HepG2 (cell line): Measurements from ENCODE around the gene C3orf18. TPM values are rescaled to one million over a fixed set of nuclear protein-coding genes. Genes with fewer than 3 reads are reported as not detected.

ENCODE experiments used
- ATAC-seq: fragments of 200-7000 bp; cut with Tn5 transposase; 3 replicates; pipeline ENCODE4 v1.9.1; 2020; ENCODE audit warnings: mild to moderate bottlenecking, moderate library complexity
- BruUV-seq: library from RNA; stranded (reverse); fragments of 400-500 nt; replicated peaks from 2 replicates; lab custom pipeline; 2021; lab: Mats Ljungman, UMichigan
- CTCF ChIA-PET: fragments of 300-600 bp; formaldehyde crosslinking; extraction: SDS; loops from one replicate; lab custom pipeline; 2021; ENCODE audit warnings: low total read pairs, inconsistent platforms, low intra/inter-chr PET ratio; lab: Yijun Ruan, JAX
- POLR2A ChIA-PET: fragments of 350-600 bp; sonication (Branson Sonifier 250); formaldehyde crosslinking; loops from one replicate; lab custom pipeline; 2020; ENCODE audit warnings: antibody characterized with exemption, inconsistent platforms; lab: Yijun Ruan, JAX
- DNase-seq: peaks from one replicate; pipeline ENCODE4 v3.0.0-alpha.2; 2015; ENCODE audit warnings: low spot score
- FAIRE-seq: peaks from 3 replicates; lab custom pipeline; 2011; peaks lifted over from hg19 to GRCh38; lab: Jason Lieb, UNC
- H2AFZ ChIP-seq: one replicate; pipeline ENCODE4 v1.6.1; 2011; ENCODE audit warnings: low read length, inconsistent platforms
- H3K27ac ChIP-seq: fragments of 300-600 bp; 3 replicates; pipeline ENCODE4 v1.8.0; 2011; ENCODE audit warnings: mixed run types, mild to moderate bottlenecking, mixed read lengths, low read length, inconsistent platforms; ENCODE audit not compliant: insufficient read depth; ENCODE audit errors: extremely low read length
- H3K27me3 ChIP-seq, 2 experiments: fragments of 200-600 bp in 1 of 2; 2 replicates in 1 of 2; 3 replicates in 1 of 2; pipeline versions ENCODE4 v1.6.0 to v1.8.0; 2011; ENCODE audit warnings: low read length in 2 of 2, mild to moderate bottlenecking in 2 of 2, moderate library complexity in 2 of 2, inconsistent platforms in 1 of 2; ENCODE audit not compliant: insufficient read depth in 2 of 2, control insufficient read depth in 1 of 2
- H3K36me3 ChIP-seq, 2 experiments: fragments of 200-600 bp in 1 of 2; replicated peaks in 1 of 2; 2 replicates in 1 of 2; 3 replicates in 1 of 2; pipeline versions ENCODE4 v1.5.1 to v1.8.0; 2011; ENCODE audit warnings: low read length in 2 of 2, inconsistent platforms in 1 of 2; ENCODE audit not compliant: insufficient read depth in 2 of 2, control insufficient read depth in 1 of 2
- H3K4me1 ChIP-seq: 2 replicates; pipeline ENCODE4 v1.5.1; 2012; ENCODE audit warnings: low read length, inconsistent platforms; ENCODE audit not compliant: insufficient read depth
- H3K4me2 ChIP-seq: 2 replicates; pipeline ENCODE4 v1.6.0; 2011; ENCODE audit warnings: low read depth, low read length, inconsistent platforms
- H3K4me3 ChIP-seq, 3 experiments: fragments of 200-600 bp in 1 of 3; sonication (generic), shearing (Covaris generic) in 1 of 3; replicated peaks in 1 of 3; 2 replicates each; pipeline ENCODE4 v1.5.1; 2011 to 2016; ENCODE audit warnings: low read length in 3 of 3, inconsistent platforms in 2 of 3, low read depth in 2 of 3, mild to moderate bottlenecking in 2 of 3, control low read depth in 1 of 3, mixed read lengths in 1 of 3; ENCODE audit not compliant: insufficient read depth in 1 of 3
- H3K79me2 ChIP-seq: one replicate; pipeline ENCODE4 v1.6.1; 2011; ENCODE audit warnings: low read length, inconsistent platforms; ENCODE audit not compliant: insufficient read depth
- H3K9ac ChIP-seq: 2 replicates; pipeline ENCODE4 v1.6.0; 2011; ENCODE audit warnings: mild to moderate bottlenecking, low read depth, low read length, inconsistent platforms; ENCODE audit not compliant: insufficient read depth
- H3K9me3 ChIP-seq: 2 replicates; pipeline ENCODE4 v1.5.1; 2012; ENCODE audit warnings: mild to moderate bottlenecking, low read length
- H4K20me1 ChIP-seq: 2 replicates; pipeline ENCODE4 v1.6.0; 2011; ENCODE audit warnings: inconsistent platforms, mild to moderate bottlenecking, low read length, moderate library complexity; ENCODE audit not compliant: insufficient read depth
- ARID3A ChIP-seq: IDR thresholded peaks from 2 replicates; pipeline ENCODE4 v1.6.1; 2012; ENCODE audit warnings: low read depth, low read length, improper control_type of control experiment
- BCL6 ChIP-seq: IDR thresholded peaks from 2 replicates; pipeline ENCODE4 v1.6.1; 2016; ENCODE audit warnings: missing genetic modification reagents, missing compliant biosample characterization
- HDAC6 ChIP-seq: fragments of 200-600 bp; sonication (generic); IDR thresholded peaks from 2 replicates; pipeline ENCODE4 v1.7.0; 2017; ENCODE audit warnings: mild to moderate bottlenecking, antibody characterized with exemption, low read length, low read depth
- MAFK ChIP-seq, 2 experiments: IDR thresholded peaks in 1 of 2; conservative IDR thresholded peaks in 1 of 2; 2 replicates each; pipeline ENCODE4 v1.6.1; 2011; ENCODE audit warnings: improper control_type of control experiment in 2 of 2, low read length in 2 of 2
- MIER3 ChIP-seq: IDR thresholded peaks from 2 replicates; pipeline ENCODE4 v1.6.1; 2016; ENCODE audit warnings: missing compliant biosample characterization, borderline replicate concordance
- MTF2 ChIP-seq: sonication (generic); formaldehyde crosslinking; IDR thresholded peaks from 2 replicates; pipeline ENCODE4 v1.5.0; 2020; ENCODE audit warnings: missing genetic modification reagents, borderline replicate concordance
- NFKBIZ ChIP-seq: IDR thresholded peaks from 2 replicates; pipeline ENCODE4 v1.6.1; 2018; ENCODE audit warnings: missing genetic modification reagents, missing compliant biosample characterization
- TEAD2 ChIP-seq: sonication (generic); formaldehyde crosslinking; IDR thresholded peaks from 2 replicates; pipeline ENCODE4 v1.9.0; 2021; ENCODE audit warnings: missing genetic modification reagents
- TEF ChIP-seq: sonication (generic); formaldehyde crosslinking; IDR thresholded peaks from 2 replicates; pipeline ENCODE4 v1.5.0; 2020; ENCODE audit warnings: missing genetic modification reagents
- WGBS: methylation state at CpG from one replicate; pipeline ENCODE4 v1.1.6; 2017; ENCODE audit warnings: low lambda C conversion rate; 5-methylcytosine and 5-hydroxymethylcytosine counted together
- in situ Hi-C: cut with HindIII; loops from 2 replicates; pipeline ENCODE4 v1.10.0; 2017; ENCODE audit warnings: low pct_unique_long_range_greater_than_20kb; ENCODE audit not compliant: extremely low pct_ligation_motif_present
- intact Hi-C: fragments of 100-400 bp; cut with micrococcal nuclease; formaldehyde crosslinking; loops from one replicate; pipeline ENCODE4 v1.10.0; 2022; ENCODE audit not compliant: unreplicated experiment
- polyA plus RNA-seq, 8 experiments: library from polyadenylated mRNA; depleted of rRNA in 3 of 8; stranded (reverse) in 7 of 8; unstranded in 1 of 8; fragments of >200 nt; fragmentation: Illumina TruSeq in 4 of 8; extraction: Trizol in 4 of 8; gene quantifications; 2 replicates each; pipeline versions ENCODE4 v1.2.1 to v1.2.3, GENCODE V29; 2011 to 2016; ENCODE audit warnings: low read depth in 4 of 8, missing spikeins in 1 of 8, mixed read lengths in 1 of 8; ENCODE audit not compliant: insufficient read depth in 1 of 8
- total RNA-seq, 5 experiments: library from RNA; depleted of rRNA; stranded (reverse); fragments of >200 nt; fragmentation: Illumina TruSeq; extraction: Trizol; gene quantifications; 2 replicates each; pipeline ENCODE4 v1.2.3, GENCODE V29; 2016; ENCODE audit warnings: low read depth in 1 of 5
- TF ChIP-seq, protein P1 (sequence below): sonication (generic); formaldehyde crosslinking; IDR thresholded peaks from 2 replicates; pipeline ENCODE4 v1.4.0; 2020; ENCODE audit warnings: missing genetic modification reagents; ENCODE audit errors: not compliant biosample characterization

The C3orf18 gene
- total and polyA plus RNA-seq, 2 of the 13 experiments (the other 11 are each of a cell fraction or from before 2014, with no cell fraction given), result 1.6 to 4.8 TPM

DNA sequence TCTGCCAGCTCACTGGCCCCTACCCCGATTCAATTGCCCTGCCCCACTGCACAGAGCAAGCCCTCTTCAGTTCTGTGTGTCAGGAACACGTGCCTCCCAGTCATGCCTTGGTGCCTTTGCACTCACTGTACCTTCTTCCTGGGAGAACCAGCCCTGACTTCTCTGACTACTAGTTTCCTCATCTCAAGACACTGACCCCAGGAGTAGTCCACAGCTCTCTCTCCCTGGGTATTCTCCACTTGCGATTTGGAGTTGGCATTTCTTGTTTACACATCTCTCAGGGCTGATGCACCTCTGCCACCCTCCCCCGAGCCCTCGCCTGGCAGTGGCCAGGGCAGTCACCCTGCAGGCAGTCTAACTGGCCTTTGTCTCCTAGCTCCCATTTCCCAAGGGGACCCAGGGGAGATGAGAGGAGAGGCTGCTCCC lies 38.4 kb upstream of the C3orf18 start:
- no peak overlapping the region for H3K4me3 ChIP-seq
- no peak for ATAC-seq

More for the DNA sequence above, 38.4 kb upstream of the C3orf18 start:
- H3K36me3 ChIP-seq, result peaks cover 0 to 5% of the 10 kb centered on the region in 2 experiments; a peak in 1 of 5 replicates
- intact Hi-C loops (no loop called here), in situ Hi-C loops (no loop called here)
- H3K27ac ChIP-seq, result no peak overlapping the region
- ChIA-PET CTCF (no interaction called here), POLR2A (interaction anchor here (2.1 kb wide), 1 partner anchor 37 kb away, joined by 5 read pairs; the partner anchor contains the start of gene HEMK1)
- no peak overlapping the region for H2AFZ ChIP-seq
- no peak overlapping the region for H3K9ac ChIP-seq
- no peaks in the 10 kb centered on the region for H3K79me2 ChIP-seq
- H4K20me1 ChIP-seq, result no peaks in the 10 kb centered on the region
- no peak overlapping the region for H3K4me2 ChIP-seq
- no peak for DNase-seq
- H3K27me3 ChIP-seq, result no peaks in the 10 kb centered on the region
- FAIRE-seq, result no peak
- peaks cover 66% of the 10 kb centered on the region for H3K4me1 ChIP-seq
- 69% methylated on average over 4 of the region's 5 CpGs for WGBS
- H3K9me3 ChIP-seq, result no peaks in the 10 kb centered on the region
- TF ChIP-seq HDAC6 (no peak), TEF (CRISPR knock-in tag) (no peak), MTF2 (CRISPR knock-in tag) (no peak), ARID3A (no peak), TEAD2 (CRISPR knock-in tag) (no peak), MIER3 (CRISPR knock-in tag) (no peak), BCL6 (CRISPR knock-in tag) (no peak), MAFK (conservative IDR thresholded peaks at IDR 0.05 in 1 of 2, IDR thresholded peaks at IDR 0.05 in 1 of 2; ENCODE audit: low read length in 2 of 2) (no peak), NFKBIZ (no peak)
- TF ChIP-seq, protein P1, sequence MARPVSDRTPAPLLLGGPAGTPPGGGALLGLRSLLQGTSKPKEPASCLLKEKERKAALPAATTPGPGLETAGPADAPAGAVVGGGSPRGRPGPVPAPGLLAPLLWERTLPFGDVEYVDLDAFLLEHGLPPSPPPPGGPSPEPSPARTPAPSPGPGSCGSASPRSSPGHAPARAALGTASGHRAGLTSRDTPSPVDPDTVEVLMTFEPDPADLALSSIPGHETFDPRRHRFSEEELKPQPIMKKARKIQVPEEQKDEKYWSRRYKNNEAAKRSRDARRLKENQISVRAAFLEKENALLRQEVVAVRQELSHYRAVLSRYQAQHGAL (CRISPR knock-in tag), result no peak
- BruUV-seq, result no TSS peak
